Omental fat pad (tissue), 4 donors: Measurements from ENCODE around the gene SLC17A1. TPM values are rescaled to one million over a fixed set of nuclear protein-coding genes. Genes with fewer than 3 reads are reported as not detected.

Source experiments
- ATAC-seq: fragments of 150-250 bp; one replicate; pipeline ENCODE4 v1.9.1; 2016; ENCODE audit warnings: mild to moderate bottlenecking, moderate library complexity; ENCODE audit not compliant: low FRiP score
- DNase-seq: peaks from one replicate; pipeline ENCODE4 v3.0.0-alpha.2; 2019; ENCODE audit warnings: low spot score
- CTCF ChIP-seq, 3 donors: fragments of 450-650 bp; IDR thresholded peaks; one replicate each; pipeline ENCODE4 v1.5.1; 2016 to 2017; ENCODE audit warnings: antibody characterized with exemption in 3 of 3, mild to moderate bottlenecking in 3 of 3, moderate library complexity in 2 of 3
- total RNA-seq, 4 donors: library from RNA; depleted of rRNA; stranded (reverse); fragments of >200 nt; gene quantifications; one replicate each; pipeline ENCODE4 v1.1.0, GENCODE V29; 2016

Gene SLC17A1
- total RNA-seq, result not detected

- DNase-seq (no peak), ATAC-seq (no peak)
- TF ChIP-seq CTCF (IDR thresholded peaks at IDR 0.05), result no peak
Measured at GRCh38 chr6:25831532-25832306, at the start of gene SLC17A1. Gene SLC17A1, minus strand, starts transcription at chr6:25832052. Its CDS starts 1,495 bp downstream, at chr6:25830557.

- TF ChIP-seq CTCF (IDR thresholded peaks at IDR 0.05), result no peak
- DNase-seq (no peak), ATAC-seq (no peak)
Measured at GRCh38 chr6:25880601-25881000, 48.7 kb upstream of the SLC17A1 start.

- TF ChIP-seq CTCF (IDR thresholded peaks at IDR 0.05), result no peak
- no peak for ATAC-seq
- no peak for DNase-seq
Measured at GRCh38 chr6:25878721-25879322, 47.0 kb upstream of the SLC17A1 start.

GRCh38 chr6:25875926-25876602, 44.2 kb upstream of the SLC17A1 start:
- no peak for TF ChIP-seq CTCF (IDR thresholded peaks at IDR 0.05)
- DNase-seq, result no peak
- ATAC-seq, result no peak

GRCh38 chr6:25875563-25875905, 43.7 kb upstream of the SLC17A1 start:
- DNase-seq, result no peak
- no peak for TF ChIP-seq CTCF (IDR thresholded peaks at IDR 0.05)
- ATAC-seq, result no peak

GRCh38 chr6:25874822-25875562, 43.1 kb upstream of the SLC17A1 start:
- no peak for TF ChIP-seq CTCF (IDR thresholded peaks at IDR 0.05)
- ATAC-seq (no peak), DNase-seq (no peak)
